ENCODE data around the gene SMURF2. TPM values are rescaled to one million over a fixed set of nuclear protein-coding genes. Genes with fewer than 3 reads are reported as not detected.

SMURF2 gene
- total and polyA plus RNA-seq, 9 of the 15 experiments (the other 6 are each of a cell fraction or from before 2014, with no cell fraction given): 3.8 to 22.0 (median 14.8) TPM

DNA sequence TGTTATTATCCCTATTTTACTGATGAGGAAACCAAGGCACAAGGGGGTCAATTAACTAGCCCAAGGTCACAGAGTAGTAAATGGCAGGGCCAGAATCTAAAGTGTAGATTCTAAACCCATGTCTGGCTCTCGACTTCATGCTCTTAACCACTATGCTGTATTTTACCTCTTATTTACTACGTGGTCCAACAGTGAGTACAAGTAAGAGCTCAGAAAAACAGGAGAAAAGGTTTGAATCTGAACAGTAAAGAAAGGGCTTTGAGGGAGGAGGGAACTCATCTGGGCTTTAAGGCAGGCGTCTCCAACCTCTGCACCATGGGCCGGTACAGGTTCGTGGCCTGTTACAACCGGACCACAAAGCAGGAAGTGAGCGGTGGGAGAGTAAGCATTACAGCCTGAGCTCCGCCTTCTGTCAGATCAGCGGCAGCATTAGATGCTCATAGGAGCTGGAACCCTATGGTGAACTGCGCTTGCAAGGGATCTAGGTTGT, 62.9 kb downstream of the SMURF2 start (continued):
- peak; percentile 31; the same call in 1 of the 2 replicates for TF ChIP-seq GABPB1 (CRISPR knock-in tag; IDR thresholded peaks at IDR 0.05)
- TF ChIP-seq TSC22D4 (tag; IDR thresholded peaks at IDR 0.05): no peak
- TF ChIP-seq ZNF217 (CRISPR knock-in tag; IDR thresholded peaks at IDR 0.05): no peak
- TF ChIP-seq, protein P1, sequence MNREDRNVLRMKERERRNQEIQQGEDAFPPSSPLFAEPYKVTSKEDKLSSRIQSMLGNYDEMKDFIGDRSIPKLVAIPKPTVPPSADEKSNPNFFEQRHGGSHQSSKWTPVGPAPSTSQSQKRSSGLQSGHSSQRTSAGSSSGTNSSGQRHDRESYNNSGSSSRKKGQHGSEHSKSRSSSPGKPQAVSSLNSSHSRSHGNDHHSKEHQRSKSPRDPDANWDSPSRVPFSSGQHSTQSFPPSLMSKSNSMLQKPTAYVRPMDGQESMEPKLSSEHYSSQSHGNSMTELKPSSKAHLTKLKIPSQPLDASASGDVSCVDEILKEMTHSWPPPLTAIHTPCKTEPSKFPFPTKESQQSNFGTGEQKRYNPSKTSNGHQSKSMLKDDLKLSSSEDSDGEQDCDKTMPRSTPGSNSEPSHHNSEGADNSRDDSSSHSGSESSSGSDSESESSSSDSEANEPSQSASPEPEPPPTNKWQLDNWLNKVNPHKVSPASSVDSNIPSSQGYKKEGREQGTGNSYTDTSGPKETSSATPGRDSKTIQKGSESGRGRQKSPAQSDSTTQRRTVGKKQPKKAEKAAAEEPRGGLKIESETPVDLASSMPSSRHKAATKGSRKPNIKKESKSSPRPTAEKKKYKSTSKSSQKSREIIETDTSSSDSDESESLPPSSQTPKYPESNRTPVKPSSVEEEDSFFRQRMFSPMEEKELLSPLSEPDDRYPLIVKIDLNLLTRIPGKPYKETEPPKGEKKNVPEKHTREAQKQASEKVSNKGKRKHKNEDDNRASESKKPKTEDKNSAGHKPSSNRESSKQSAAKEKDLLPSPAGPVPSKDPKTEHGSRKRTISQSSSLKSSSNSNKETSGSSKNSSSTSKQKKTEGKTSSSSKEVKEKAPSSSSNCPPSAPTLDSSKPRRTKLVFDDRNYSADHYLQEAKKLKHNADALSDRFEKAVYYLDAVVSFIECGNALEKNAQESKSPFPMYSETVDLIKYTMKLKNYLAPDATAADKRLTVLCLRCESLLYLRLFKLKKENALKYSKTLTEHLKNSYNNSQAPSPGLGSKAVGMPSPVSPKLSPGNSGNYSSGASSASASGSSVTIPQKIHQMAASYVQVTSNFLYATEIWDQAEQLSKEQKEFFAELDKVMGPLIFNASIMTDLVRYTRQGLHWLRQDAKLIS (CRISPR knock-in tag; IDR thresholded peaks at IDR 0.05): 0 out of 2 replicates have a peak, but pooled peaks have one; percentile 37
- no peak for TF ChIP-seq SP1 (CRISPR knock-in tag; IDR thresholded peaks at IDR 0.05)
- TF ChIP-seq ZBTB9 (CRISPR knock-in tag; IDR thresholded peaks at IDR 0.05): 0 out of 2 replicates have a peak, but pooled peaks have one; percentile 47
- TF ChIP-seq MIER1 (IDR thresholded peaks at IDR 0.05; ENCODE audit: low read depth): no peak
- TF ChIP-seq ZBTB40 (IDR thresholded peaks at IDR 0.05): peak; percentile 53; the same call in 1 of the 2 replicates
- TF ChIP-seq ZBTB40 (CRISPR knock-in tag; IDR thresholded peaks at IDR 0.05): no peak

Data from K562 (cell line).